CD4-positive, alpha-beta memory T cell (primary cell): Measurements from ENCODE around the gene NAA80. TPM values are rescaled to one million over a fixed set of nuclear protein-coding genes. Genes with fewer than 3 reads are reported as not detected.

ENCODE experiments used
- CTCF ChIA-PET: fragments of 350-600 bp; sonication (Branson Sonifier 250); formaldehyde crosslinking; loops from one replicate; lab custom pipeline; 2021; ENCODE audit warnings: inconsistent platforms; ENCODE audit not compliant: partially characterized antibody; lab: Charles Lee
- POLR2A ChIA-PET: fragments of 350-600 bp; sonication (Branson Sonifier 250); formaldehyde crosslinking; loops from one replicate; lab custom pipeline; 2021; ENCODE audit not compliant: partially characterized antibody; lab: Charles Lee
- DNase-seq, 5 donors: peaks; one replicate each; pipeline versions ENCODE4 v3.0.0 to v3.0.0-alpha.2; 2020 to 2022; ENCODE audit warnings: mixed read lengths in 1 of 5
- H3K27ac ChIP-seq: one replicate; pipeline ENCODE4 v1.7.0; 2013; ENCODE audit warnings: low read depth, low read length
- H3K27me3 ChIP-seq: 2 replicates; pipeline ENCODE4 v1.7.0; 2013; ENCODE audit warnings: mild to moderate bottlenecking, low read length, moderate library complexity; ENCODE audit not compliant: insufficient read depth
- H3K36me3 ChIP-seq: 2 replicates; pipeline ENCODE4 v1.7.0; 2013; ENCODE audit warnings: mild to moderate bottlenecking, low read length, moderate library complexity; ENCODE audit not compliant: insufficient read depth
- H3K4me1 ChIP-seq: 2 replicates; pipeline ENCODE4 v1.7.0; 2013; ENCODE audit warnings: mild to moderate bottlenecking, low read length, moderate library complexity; ENCODE audit not compliant: insufficient read depth
- H3K4me3 ChIP-seq, 2 donors: one replicate each; pipeline ENCODE4 v1.7.0; 2013; ENCODE audit warnings: low read length in 2 of 2, mild to moderate bottlenecking in 1 of 2
- H3K9me3 ChIP-seq, 2 donors: one replicate each; pipeline ENCODE4 v1.7.0; 2013; ENCODE audit warnings: low read length in 2 of 2, control low read depth in 1 of 2; ENCODE audit not compliant: control insufficient read depth in 1 of 2
- H3K27ac Mint-ChIP-seq, 7 donors: one replicate each; pipeline ENCODE4 v1.8.0; 2020 to 2021; ENCODE audit warnings: mixed read lengths in 7 of 7, mild to moderate bottlenecking in 6 of 7, inconsistent platforms in 3 of 7, moderate library complexity in 3 of 7
- H3K27me3 Mint-ChIP-seq, 2 donors: one replicate each; pipeline ENCODE4 v1.8.0; 2020 to 2021; ENCODE audit warnings: mixed read lengths in 2 of 2
- H3K36me3 Mint-ChIP-seq, 2 donors: one replicate each; pipeline ENCODE4 v1.8.0; 2020 to 2021; ENCODE audit warnings: mixed read lengths in 2 of 2, inconsistent platforms in 1 of 2, mild to moderate bottlenecking in 1 of 2
- H3K4me1 Mint-ChIP-seq, 4 donors: one replicate each; pipeline ENCODE4 v1.8.0; 2020 to 2021; ENCODE audit warnings: mixed read lengths in 4 of 4, mild to moderate bottlenecking in 1 of 4
- H3K4me3 Mint-ChIP-seq, 8 donors: one replicate each; pipeline ENCODE4 v1.8.0; 2020 to 2021; ENCODE audit warnings: mixed read lengths in 8 of 8, mild to moderate bottlenecking in 7 of 8, moderate library complexity in 6 of 8, inconsistent platforms in 3 of 8
- H3K9me3 Mint-ChIP-seq, 8 donors: one replicate each; pipeline ENCODE4 v1.8.0; 2020 to 2021; ENCODE audit warnings: mixed read lengths in 8 of 8, mild to moderate bottlenecking in 5 of 8, inconsistent platforms in 3 of 8, moderate library complexity in 1 of 8
- intact Hi-C: fragments of 100-400 bp; cut with micrococcal nuclease; formaldehyde crosslinking; loops from one replicate; pipeline ENCODE4 v1.15.1; 2023
- polyA plus RNA-seq, 2 donors: library from polyadenylated mRNA; unstranded; fragments of 300-500 nt; fragmentation: Illumina TruSeq; gene quantifications; one replicate each; pipeline ENCODE4 v1.2.3, GENCODE V29; 2021
- total RNA-seq, 2 experiments: library from RNA; stranded (reverse); gene quantifications; one replicate each; pipeline ENCODE4 v1.2.3, GENCODE V29; 2021

NAA80 gene
- total and polyA plus RNA-seq, 4 experiments from 2014 or later = 16.7 to 33.7 (median 31.7) TPM

GRCh38 chr3:50278123-50278879 lies 20.9 kb downstream of the NAA80 start:
- Mint-ChIP-seq H3K27me3 (peaks cover 21 to 23% of the 10 kb centered on the region in 2 donors), H3K36me3 (no peaks in the 10 kb centered on the region), H3K4me1 (peaks cover 11 to 27% (median 19%) of the 10 kb centered on the region in 4 donors), H3K9me3 (no peaks in the 10 kb centered on the region), H3K4me3 (no peak overlapping the region), H3K27ac (peak overlapping the region in 1 of 7 donors; percentile 12)
- POLR2A ChIA-PET = no interaction called here
- H3K4me3 ChIP-seq = no peak overlapping the region
- CTCF ChIA-PET = interaction anchor here (1.0 to 1.5 kb wide), 3 partner anchors 20 to 83 kb away, joined by 3 to 5 read pairs (median 4); no protein-coding TSS in a partner anchor
- no peak for DNase-seq
- H3K9me3 ChIP-seq = no peaks in the 10 kb centered on the region
- no peaks in the 10 kb centered on the region for H3K36me3 ChIP-seq
- peaks cover 30% of the 10 kb centered on the region for H3K4me1 ChIP-seq
- H3K27me3 ChIP-seq = peaks cover 34% of the 10 kb centered on the region
- intact Hi-C loops = no loop called here
- no peak overlapping the region for H3K27ac ChIP-seq

GRCh38 chr3:50276762-50277101 lies 22.5 kb downstream of the NAA80 start:
- peak in 1 of 5 donors; percentile 13 for DNase-seq
- Histone ChIP-seq H3K27ac (no peak overlapping the region), H3K4me3 (no peak overlapping the region), H3K27me3 (peaks cover 35% of the 10 kb centered on the region), H3K36me3 (no peaks in the 10 kb centered on the region), H3K4me1 (peaks cover 35% of the 10 kb centered on the region), H3K9me3 (no peaks in the 10 kb centered on the region)
- CTCF ChIA-PET = interaction anchor here (0.9 to 1.5 kb wide), 2 partner anchors 50 to 52 kb away, joined by 3 read pairs; no protein-coding TSS in a partner anchor
- no peaks in the 10 kb centered on the region for H3K9me3 Mint-ChIP-seq
- H3K4me3 Mint-ChIP-seq = no peak overlapping the region
- intact Hi-C loops = no loop called here
- no peaks in the 10 kb centered on the region for H3K36me3 Mint-ChIP-seq
- peaks cover 23 to 29% of the 10 kb centered on the region in 2 donors for H3K27me3 Mint-ChIP-seq
- H3K4me1 Mint-ChIP-seq = peaks cover 14 to 33% (median 25%) of the 10 kb centered on the region in 4 donors
- H3K27ac Mint-ChIP-seq = no peak overlapping the region
- POLR2A ChIA-PET = no interaction called here

- H3K4me3 ChIP-seq = no peak overlapping the region
- no peak overlapping the region for H3K27ac ChIP-seq
- Mint-ChIP-seq H3K9me3 (no peaks in the 10 kb centered on the region), H3K27me3 (peaks cover 23 to 32% of the 10 kb centered on the region in 2 donors), H3K27ac (peak overlapping the region in 3 of 7 donors; percentile 29 to 70 (median 51)), H3K4me1 (peaks cover 14 to 37% (median 25%) of the 10 kb centered on the region in 4 donors), H3K36me3 (no peaks in the 10 kb centered on the region), H3K4me3 (peak overlapping the region; percentile 6 to 74 (median 54))
- H3K4me1 ChIP-seq = peaks cover 35% of the 10 kb centered on the region
- ChIA-PET CTCF (interaction anchor here (0.9 to 2.5 kb wide), 4 partner anchors 17 to 51 kb away, joined by 3 to 12 read pairs (median 3); partner anchors contain the start of gene HYAL2), POLR2A (no interaction called here)
- no peaks in the 10 kb centered on the region for H3K36me3 ChIP-seq
- no peaks in the 10 kb centered on the region for H3K9me3 ChIP-seq
- DNase-seq = peak in 3 of 5 donors; percentile 31 to 47 (median 32)
- H3K27me3 ChIP-seq = peaks cover 35% of the 10 kb centered on the region
- intact Hi-C loops = no loop called here
Observed at GRCh38 chr3:50275996-50276761, 23.0 kb downstream of the NAA80 start.

GRCh38 chr3:50275141-50275995 lies 23.8 kb downstream of the NAA80 start:
- H3K36me3 Mint-ChIP-seq = no peaks in the 10 kb centered on the region
- CTCF ChIA-PET = interaction anchor here (1.0 to 7.1 kb wide), 8 partner anchors 16 to 267 kb away, joined by 3 to 36 read pairs (median 5); partner anchors contain the start of genes HYAL2 and TUSC2
- H3K4me1 Mint-ChIP-seq = peaks cover 14 to 37% (median 25%) of the 10 kb centered on the region in 4 donors
- H3K9me3 ChIP-seq = no peaks in the 10 kb centered on the region
- peaks cover 35% of the 10 kb centered on the region for H3K27me3 ChIP-seq
- no peaks in the 10 kb centered on the region for H3K9me3 Mint-ChIP-seq
- peaks cover 23 to 32% of the 10 kb centered on the region in 2 donors for H3K27me3 Mint-ChIP-seq
- peak overlapping the region; percentile 42 to 74 (median 64) for H3K4me3 Mint-ChIP-seq
- no peaks in the 10 kb centered on the region for H3K36me3 ChIP-seq
- POLR2A ChIA-PET = interaction anchor here (0.7 to 1.1 kb wide), 3 partner anchors 40 to 62 kb away, joined by 3 read pairs; partner anchors contain the start of gene GNAI2
- H3K4me1 ChIP-seq = peaks cover 35% of the 10 kb centered on the region
- H3K27ac ChIP-seq = no peak overlapping the region
- peak in 1 of 5 donors; percentile 29 for DNase-seq
- H3K27ac Mint-ChIP-seq = peak overlapping the region in 3 of 7 donors; percentile 38 to 70 (median 51)
- H3K4me3 ChIP-seq = no peak overlapping the region
- intact Hi-C loops = no loop called here

- DNase-seq = peak; percentile 65 to 77 (median 73)
- Mint-ChIP-seq H3K27me3 (peaks cover 23 to 32% of the 10 kb centered on the region in 2 donors), H3K9me3 (no peaks in the 10 kb centered on the region), H3K4me3 (peak overlapping the region in 7 of 8 donors; percentile 22 to 80 (median 44)), H3K4me1 (peaks cover 14 to 37% (median 25%) of the 10 kb centered on the region in 4 donors), H3K36me3 (no peaks in the 10 kb centered on the region), H3K27ac (peak overlapping the region in 5 of 7 donors; percentile 1 to 94 (median 73))
- Histone ChIP-seq H3K4me1 (peaks cover 35% of the 10 kb centered on the region), H3K27ac (no peak overlapping the region), H3K36me3 (no peaks in the 10 kb centered on the region), H3K27me3 (peaks cover 35% of the 10 kb centered on the region), H3K4me3 (no peak overlapping the region), H3K9me3 (no peaks in the 10 kb centered on the region)
- ChIA-PET POLR2A (interaction anchor here (0.7 to 1.1 kb wide), 3 partner anchors 39 to 63 kb away, joined by 3 read pairs; partner anchors contain the start of gene GNAI2), CTCF (interaction anchor here (1.0 to 7.1 kb wide), 8 partner anchors 15 to 268 kb away, joined by 3 to 36 read pairs (median 5); partner anchors contain the start of genes HYAL2 and TUSC2)
- intact Hi-C loops = loop anchor here (1.0 kb wide), 1 partner anchor 50 kb away; no protein-coding TSS in a partner anchor
Observed at GRCh38 chr3:50274371-50275104, 24.7 kb downstream of the NAA80 start.

- Mint-ChIP-seq H3K9me3 (no peaks in the 10 kb centered on the region), H3K4me1 (peaks cover 14 to 37% (median 25%) of the 10 kb centered on the region in 4 donors), H3K36me3 (no peaks in the 10 kb centered on the region), H3K27me3 (peaks cover 23 to 31% of the 10 kb centered on the region in 2 donors), H3K4me3 (peak overlapping the region in 1 of 8 donors; percentile 79), H3K27ac (peak overlapping the region in 1 of 7 donors; percentile 73)
- CTCF ChIA-PET = interaction anchor here (1.5 to 7.1 kb wide), 3 partner anchors 44 to 79 kb away, joined by 3 to 40 read pairs (median 36); no protein-coding TSS in a partner anchor
- DNase-seq = peak in 1 of 5 donors; percentile 33
- no peak overlapping the region for H3K4me3 ChIP-seq
- intact Hi-C loops = loop anchor here (1.0 kb wide), 5 partner anchors 27 to 152 kb away; no protein-coding TSS in a partner anchor
- H3K36me3 ChIP-seq = no peaks in the 10 kb centered on the region
- no peaks in the 10 kb centered on the region for H3K9me3 ChIP-seq
- peaks cover 35% of the 10 kb centered on the region for H3K4me1 ChIP-seq
- H3K27ac ChIP-seq = no peak overlapping the region
- peaks cover 35% of the 10 kb centered on the region for H3K27me3 ChIP-seq
- POLR2A ChIA-PET = interaction anchor here (0.7 kb wide), 1 partner anchor 47 kb away, joined by 3 read pairs; no protein-coding TSS in a partner anchor
Observed at GRCh38 chr3:50273689-50274065, 25.5 kb downstream of the NAA80 start.
